Stimulated activated CD4-positive, alpha-beta T cell treated with anti-CD3 and anti-CD28 coated beads, Interleukin-4, amount 100 ng/mL, for 1 hour (primary cell): ENCODE data around the gene DPAGT1.
A peak's percentile ranks its signal among the peaks of the same experiment; 100 is the strongest.

Source experiments
- DNase-seq: peaks from one replicate; pipeline ENCODE4 v3.0.0-alpha.2; 2020

Gene DPAGT1

GRCh38 chr11:119055901-119056300 is 45.8 kb downstream of the DPAGT1 start:
- no peak for DNase-seq

- no peak for DNase-seq
Measured at GRCh38 chr11:119054418-119054817, 47.2 kb downstream of the DPAGT1 start.

- DNase-seq = no peak
Measured at GRCh38 chr11:119052163-119052814, 49.4 kb downstream of the DPAGT1 start.

- DNase-seq = peak; percentile 40
Measured at GRCh38 chr11:119051440-119052162, 50.1 kb downstream of the DPAGT1 start.

GRCh38 chr11:119049081-119049480 is 52.6 kb downstream of the DPAGT1 start:
- DNase-seq = no peak

- no peak for DNase-seq
Measured at GRCh38 chr11:119048644-119049043, 53.0 kb downstream of the DPAGT1 start.

GRCh38 chr11:119047205-119047604 is 54.4 kb downstream of the DPAGT1 start:
- DNase-seq = no peak
